Endodermal cell (in vitro differentiated cells): ENCODE results near the gene TMEM198. TPM values are rescaled to one million over a fixed set of nuclear protein-coding genes. Genes with fewer than 3 reads are reported as not detected.

ENCODE experiments used
- DNase-seq: peaks from one replicate; pipeline ENCODE4 v3.0.0-alpha.2; 2017
- H3K27ac ChIP-seq: 2 replicates; pipeline ENCODE4 v1.5.1; 2013; ENCODE audit warnings: mild to moderate bottlenecking, low read depth, low read length, moderate library complexity
- H3K27me3 ChIP-seq: 2 replicates; pipeline ENCODE4 v1.6.1; 2013; ENCODE audit warnings: mild to moderate bottlenecking, low read length, moderate library complexity; ENCODE audit not compliant: insufficient read depth, control insufficient read depth, poor library complexity, severe bottlenecking
- H3K36me3 ChIP-seq: 2 replicates; pipeline ENCODE4 v1.7.0; 2013; ENCODE audit warnings: mild to moderate bottlenecking, low read length, moderate library complexity; ENCODE audit not compliant: control insufficient read depth, insufficient read depth
- H3K4me1 ChIP-seq: one replicate; pipeline ENCODE4 v1.7.0; 2013; ENCODE audit warnings: low read length; ENCODE audit not compliant: control insufficient read depth, insufficient read depth
- H3K4me3 ChIP-seq: 2 replicates; pipeline ENCODE4 v1.5.1; 2013; ENCODE audit warnings: mild to moderate bottlenecking, low read length, moderate library complexity
- H3K9ac ChIP-seq: 2 replicates; pipeline ENCODE4 v1.6.1; 2013; ENCODE audit warnings: mild to moderate bottlenecking, low read length, moderate library complexity; ENCODE audit not compliant: poor library complexity, severe bottlenecking; ENCODE audit errors: extremely low read depth
- H3K9me3 ChIP-seq: 2 replicates; pipeline ENCODE4 v1.6.1; 2013; ENCODE audit warnings: mild to moderate bottlenecking, low read length, moderate library complexity; ENCODE audit not compliant: control insufficient read depth
- H3K27ac Mint-ChIP-seq: 2 replicates; pipeline ENCODE4 v1.8.0; 2020; ENCODE audit warnings: mixed read lengths
- H3K27me3 Mint-ChIP-seq: 2 replicates; pipeline ENCODE4 v1.8.0; 2021; ENCODE audit warnings: mild to moderate bottlenecking, mixed read lengths; ENCODE audit not compliant: insufficient read depth
- H3K36me3 Mint-ChIP-seq: 2 replicates; pipeline ENCODE4 v1.8.0; 2020; ENCODE audit warnings: low read depth, mixed read lengths
- H3K4me1 Mint-ChIP-seq: 2 replicates; pipeline ENCODE4 v1.8.0; 2020; ENCODE audit warnings: mixed read lengths
- H3K4me3 Mint-ChIP-seq: 2 replicates; pipeline ENCODE4 v1.8.0; 2020; ENCODE audit warnings: mild to moderate bottlenecking, moderate library complexity, mixed read lengths
- H3K9me3 Mint-ChIP-seq: 2 replicates; pipeline ENCODE4 v1.8.0; 2020; ENCODE audit warnings: mild to moderate bottlenecking, mixed read lengths
- WGBS, 2 experiments: methylation state at CpG; one replicate each; pipeline versions ENCODE4 v1.1.5 to v1.1.7; 2013; ENCODE audit warnings: missing lambda C conversion rate in 2 of 2, mixed read lengths in 1 of 2; ENCODE audit not compliant: insufficient coverage in 1 of 2, insufficient read length in 1 of 2; 5-methylcytosine and 5-hydroxymethylcytosine counted together
- total RNA-seq, 2 donors: library from RNA; stranded (reverse); fragmentation: NEBNext Ultra II Directional in 1 of 2; extraction: Animal tissue kit (Norgen Biotek cat#: 25700) in 1 of 2; gene quantifications; 2 replicates in 1 of 2; 3 replicates in 1 of 2; pipeline ENCODE4 v1.2.1, GENCODE V29; 2021
- TF ChIP-seq, protein P1 (sequence below): fragments of 200-600 bp; sonication (generic); conservative IDR thresholded peaks from 2 replicates; pipeline ENCODE4 v1.5.0; 2021; ENCODE audit warnings: antibody characterized with exemption, mild to moderate bottlenecking

Gene TMEM198
- total RNA-seq, 2 donors from 2014 or later, result 2.6 to 3.9 TPM

DNA sequence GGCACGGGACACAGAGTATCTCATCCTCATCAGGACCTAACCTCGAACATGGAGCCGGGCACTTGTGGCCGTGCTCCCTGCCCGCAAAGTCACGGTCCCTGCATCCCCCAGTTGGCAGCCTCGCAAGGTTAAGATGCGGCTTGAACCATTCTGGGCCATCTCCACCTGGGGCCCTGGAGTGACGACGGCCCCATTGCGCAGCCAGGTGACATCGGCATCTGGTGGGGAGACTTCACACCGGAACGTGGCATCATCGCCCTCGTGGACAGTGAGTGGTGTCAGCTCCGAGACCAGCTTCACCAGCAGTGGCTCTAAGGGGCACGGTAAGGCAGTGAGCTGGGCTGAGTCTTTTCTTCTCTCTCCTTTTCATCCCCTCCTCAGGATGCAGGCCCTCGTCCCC lies 12.6 kb downstream of the TMEM198 start:
- H3K9me3 ChIP-seq, result no peaks in the 10 kb centered on the region
- 96 to 99% methylated on average over 18 to 19 of the region's 19 CpGs for WGBS, 2 experiments
- no peak overlapping the region for H3K4me3 Mint-ChIP-seq

GRCh38 chr2:219557320-219557719 lies 13.5 kb downstream of the TMEM198 start:
- no peak for DNase-seq
- H3K27me3 Mint-ChIP-seq, result peaks cover 19% of the 10 kb centered on the region
- Histone ChIP-seq H3K36me3 (no peaks in the 10 kb centered on the region), H3K9ac (no peak overlapping the region), H3K27ac (no peak overlapping the region), H3K4me3 (no peak overlapping the region), H3K27me3 (peaks cover 12% of the 10 kb centered on the region), H3K9me3 (no peaks in the 10 kb centered on the region), H3K4me1 (peaks cover 11% of the 10 kb centered on the region)
- 92 to 95% methylated on average over 7 to 21 of the region's 21 CpGs for WGBS, 2 experiments
- no peaks in the 10 kb centered on the region for H3K9me3 Mint-ChIP-seq
- TF ChIP-seq, protein P1, sequence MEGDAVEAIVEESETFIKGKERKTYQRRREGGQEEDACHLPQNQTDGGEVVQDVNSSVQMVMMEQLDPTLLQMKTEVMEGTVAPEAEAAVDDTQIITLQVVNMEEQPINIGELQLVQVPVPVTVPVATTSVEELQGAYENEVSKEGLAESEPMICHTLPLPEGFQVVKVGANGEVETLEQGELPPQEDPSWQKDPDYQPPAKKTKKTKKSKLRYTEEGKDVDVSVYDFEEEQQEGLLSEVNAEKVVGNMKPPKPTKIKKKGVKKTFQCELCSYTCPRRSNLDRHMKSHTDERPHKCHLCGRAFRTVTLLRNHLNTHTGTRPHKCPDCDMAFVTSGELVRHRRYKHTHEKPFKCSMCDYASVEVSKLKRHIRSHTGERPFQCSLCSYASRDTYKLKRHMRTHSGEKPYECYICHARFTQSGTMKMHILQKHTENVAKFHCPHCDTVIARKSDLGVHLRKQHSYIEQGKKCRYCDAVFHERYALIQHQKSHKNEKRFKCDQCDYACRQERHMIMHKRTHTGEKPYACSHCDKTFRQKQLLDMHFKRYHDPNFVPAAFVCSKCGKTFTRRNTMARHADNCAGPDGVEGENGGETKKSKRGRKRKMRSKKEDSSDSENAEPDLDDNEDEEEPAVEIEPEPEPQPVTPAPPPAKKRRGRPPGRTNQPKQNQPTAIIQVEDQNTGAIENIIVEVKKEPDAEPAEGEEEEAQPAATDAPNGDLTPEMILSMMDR, result no peak
- peaks cover 18% of the 10 kb centered on the region for H3K4me1 Mint-ChIP-seq
- peaks cover 35% of the 10 kb centered on the region for H3K36me3 Mint-ChIP-seq
- H3K4me3 Mint-ChIP-seq, result no peak overlapping the region
- no peak overlapping the region for H3K27ac Mint-ChIP-seq

More for the DNA sequence above, 12.6 kb downstream of the TMEM198 start:
- peaks cover 24% of the 10 kb centered on the region for H3K27me3 Mint-ChIP-seq
- TF ChIP-seq, protein P1, result no peak
- peaks cover 17% of the 10 kb centered on the region for H3K27me3 ChIP-seq
- no peak overlapping the region for H3K4me3 ChIP-seq
- H3K4me1 ChIP-seq, result peaks cover 10% of the 10 kb centered on the region
- H3K27ac ChIP-seq, result no peak overlapping the region
- H3K27ac Mint-ChIP-seq, result no peak overlapping the region
- H3K36me3 ChIP-seq, result no peaks in the 10 kb centered on the region
- no peak for DNase-seq
- peaks cover 9% of the 10 kb centered on the region for H3K4me1 Mint-ChIP-seq
- H3K9ac ChIP-seq, result no peak overlapping the region
- no peaks in the 10 kb centered on the region for H3K9me3 Mint-ChIP-seq
- H3K36me3 Mint-ChIP-seq, result peaks cover 31% of the 10 kb centered on the region

DNA sequence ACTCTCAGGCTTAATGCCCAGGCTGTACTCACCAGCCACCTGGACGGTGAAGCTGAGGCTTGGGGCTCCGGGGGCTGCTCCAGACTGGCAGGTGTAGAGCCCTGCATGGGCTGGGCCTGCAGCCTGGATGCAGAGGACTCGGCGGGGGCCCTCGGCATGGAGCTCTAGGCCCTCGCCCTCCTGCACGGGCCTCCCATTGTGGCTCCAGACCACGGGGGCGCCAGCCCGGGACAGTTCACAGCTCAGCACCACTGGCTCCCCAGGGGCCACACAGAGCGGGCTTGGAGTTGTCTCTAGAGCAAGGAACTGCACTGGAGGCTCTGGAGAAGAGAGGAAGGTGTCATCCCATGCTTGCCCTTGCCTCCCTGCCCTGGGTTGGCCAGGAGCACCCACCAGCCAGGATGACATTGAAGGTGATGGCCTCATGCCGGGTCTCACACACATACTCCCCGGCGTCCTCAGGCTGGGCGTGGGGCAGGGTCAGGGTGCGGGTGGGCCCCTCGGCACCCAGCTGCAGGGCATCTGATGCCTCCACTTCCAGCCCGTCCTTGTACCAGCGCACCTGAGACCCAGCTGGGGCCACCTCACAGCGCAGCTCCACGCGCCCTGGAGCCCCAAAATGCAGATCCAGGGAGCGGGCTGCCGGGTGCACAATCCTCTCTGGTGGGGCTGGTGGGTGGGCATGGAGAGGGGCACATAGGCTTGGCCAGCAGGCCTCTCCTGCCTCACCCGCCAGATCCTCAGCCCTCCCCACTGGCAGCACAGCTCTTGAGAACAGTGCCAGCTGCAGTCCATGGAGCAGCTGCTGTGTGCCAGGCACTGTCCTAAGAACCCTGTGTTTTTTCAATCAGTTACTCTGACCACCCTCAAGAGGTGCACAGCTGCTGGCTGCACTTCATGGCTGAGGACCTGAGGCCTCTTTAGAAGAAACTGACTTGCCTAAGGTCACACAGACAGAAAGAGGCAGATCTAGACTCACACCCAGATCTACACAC lies 14.3 kb downstream of the TMEM198 start:
- Mint-ChIP-seq H3K27ac (no peak overlapping the region), H3K36me3 (peaks cover 42% of the 10 kb centered on the region), H3K4me3 (no peak overlapping the region), H3K9me3 (no peaks in the 10 kb centered on the region), H3K4me1 (peaks cover 25% of the 10 kb centered on the region), H3K27me3 (peaks cover 17% of the 10 kb centered on the region)
- Histone ChIP-seq H3K9me3 (no peaks in the 10 kb centered on the region), H3K4me1 (peaks cover 8% of the 10 kb centered on the region), H3K27me3 (peaks cover 8% of the 10 kb centered on the region), H3K27ac (no peak overlapping the region), H3K36me3 (no peaks in the 10 kb centered on the region), H3K4me3 (no peak overlapping the region), H3K9ac (no peak overlapping the region)
- 90 to 92% methylated on average over 15 to 25 of the region's 25 CpGs for WGBS, 2 experiments
- TF ChIP-seq, protein P1, result no peak
- no peak for DNase-seq
